HCT116 (cell line): Measurements from ENCODE around the gene DENND10. TPM values are rescaled to one million over a fixed set of nuclear protein-coding genes. Genes with fewer than 3 reads are reported as not detected.

Experiments used
- ATAC-seq: fragments of 200-7000 bp; cut with Tn5 transposase; 2 replicates; pipeline ENCODE4 v1.9.1; 2020; ENCODE audit warnings: mild to moderate bottlenecking, moderate library complexity
- BruUV-seq: library from RNA; stranded (reverse); fragments of 400-500 nt; replicated peaks from 2 replicates; lab custom pipeline; 2021; lab: Mats Ljungman, UMichigan
- CTCF ChIA-PET: fragments of 300-600 bp; sonication (Branson Sonifier 250); formaldehyde crosslinking; loops from one replicate; lab custom pipeline; 2021; ENCODE audit warnings: antibody characterized with exemption; lab: Charles Lee
- POLR2A ChIA-PET: fragments of 300-600, 350-600 bp; sonication (Branson Sonifier 250); formaldehyde crosslinking; loops from one replicate; lab custom pipeline; 2021; ENCODE audit warnings: antibody characterized with exemption; lab: Charles Lee
- RAD21 ChIA-PET, 2 experiments: fragments of 300-600 bp; sonication (Branson Sonifier 250); formaldehyde crosslinking; loops; one replicate each; lab custom pipeline; 2023; ENCODE audit warnings: low total read pairs in 2 of 2; ENCODE audit not compliant: uncharacterized antibody in 2 of 2, unreplicated experiment in 2 of 2, low non-redundant PET in 1 of 2; lab: Charles Lee
- DNase-seq: peaks from one replicate; pipeline ENCODE4 v3.0.0-alpha.2; 2010; ENCODE audit warnings: low read depth, low spot score
- H2AFZ ChIP-seq: fragments of 200-600 bp; shearing (Covaris generic), sonication (generic); 2 replicates; pipeline ENCODE4 v1.6.1; 2017; ENCODE audit warnings: low read depth, mixed run types, mixed read lengths, antibody characterized with exemption, low read length; ENCODE audit not compliant: poor library complexity, severe bottlenecking
- H3K27ac ChIP-seq: 2 replicates; pipeline ENCODE4 v1.5.1; 2012; ENCODE audit warnings: low read depth, low read length
- H3K27me3 ChIP-seq: fragments of 200-600 bp; sonication (generic); 2 replicates; pipeline ENCODE4 v1.6.1; 2016; ENCODE audit warnings: mixed run types, low read length, mixed read lengths; ENCODE audit not compliant: insufficient read depth
- H3K36me3 ChIP-seq, 2 experiments: fragments of 200-500 bp in 1 of 2; fragments of 200-600 bp in 1 of 2; sonication (Bioruptor generic) in 1 of 2; sonication (generic) in 1 of 2; 2 replicates each; pipeline versions ENCODE4 v1.5.1 to v1.6.1; 2014 to 2016; ENCODE audit warnings: low read length in 2 of 2, inconsistent platforms in 1 of 2, mixed read lengths in 1 of 2, mixed run types in 1 of 2; ENCODE audit not compliant: insufficient read depth in 2 of 2, control insufficient read depth in 1 of 2
- H3K4me1 ChIP-seq, 2 experiments: fragments of 200-600 bp in 1 of 2; sonication (generic) in 1 of 2; 2 replicates each; pipeline versions ENCODE4 v1.5.1 to v1.6.1; 2012 to 2017; ENCODE audit warnings: low read length in 2 of 2, inconsistent platforms in 1 of 2, mild to moderate bottlenecking in 1 of 2, mixed read lengths in 1 of 2, mixed run types in 1 of 2, moderate library complexity in 1 of 2; ENCODE audit not compliant: insufficient read depth in 2 of 2, control insufficient read depth in 1 of 2
- H3K4me2 ChIP-seq: fragments of 200-600 bp; sonication (generic); 2 replicates; pipeline ENCODE4 v1.6.1; 2017; ENCODE audit warnings: mixed run types, low read length, mixed read lengths
- H3K4me3 ChIP-seq, 2 experiments: fragments of 200-600 bp in 1 of 2; sonication (generic) in 1 of 2; replicated peaks in 1 of 2; 2 replicates each; pipeline ENCODE4 v1.5.1; 2011 to 2016; ENCODE audit warnings: low read length in 2 of 2, control low read depth in 1 of 2, low read depth in 1 of 2, mild to moderate bottlenecking in 1 of 2, mixed read lengths in 1 of 2, mixed run types in 1 of 2
- H3K79me2 ChIP-seq: fragments of 200-600 bp; sonication (generic); 2 replicates; pipeline ENCODE4 v1.6.1; 2017; ENCODE audit warnings: mild to moderate bottlenecking, mixed run types, low read length, moderate library complexity, mixed read lengths; ENCODE audit not compliant: insufficient read depth
- H3K9ac ChIP-seq: fragments of 200-600 bp; sonication (generic); 2 replicates; pipeline ENCODE4 v1.6.1; 2016; ENCODE audit warnings: low read length, mixed read lengths
- H3K9me2 ChIP-seq: fragments of 200-600 bp; sonication (generic), shearing (Covaris generic); 2 replicates; pipeline ENCODE4 v1.6.1; 2017; ENCODE audit warnings: mixed run types, mild to moderate bottlenecking, moderate library complexity; ENCODE audit not compliant: insufficient read depth
- H3K9me3 ChIP-seq, 2 experiments: fragments of 200-500 bp in 1 of 2; fragments of 200-600 bp in 1 of 2; sonication (Bioruptor generic) in 1 of 2; sonication (generic) in 1 of 2; 2 replicates each; pipeline ENCODE4 v1.6.1; 2014 to 2017; ENCODE audit warnings: low read length in 2 of 2, mixed read lengths in 2 of 2, inconsistent platforms in 1 of 2, low read depth in 1 of 2, mild to moderate bottlenecking in 1 of 2, mixed run types in 1 of 2, moderate library complexity in 1 of 2; ENCODE audit not compliant: control insufficient read depth in 1 of 2, insufficient read depth in 1 of 2
- H4K20me1 ChIP-seq: fragments of 200-600 bp; sonication (generic), shearing (Covaris generic); 2 replicates; pipeline ENCODE4 v1.6.1; 2017; ENCODE audit warnings: mixed run types, mild to moderate bottlenecking, moderate library complexity; ENCODE audit not compliant: insufficient read depth
- CEBPB ChIP-seq: IDR thresholded peaks from 2 replicates; pipeline ENCODE4 v1.6.1; 2012; ENCODE audit warnings: low read depth
- EGR1 ChIP-seq: IDR thresholded peaks from 2 replicates; pipeline ENCODE4 v1.6.1; 2012; ENCODE audit warnings: low read depth
- ELF1 ChIP-seq: IDR thresholded peaks from 2 replicates; pipeline ENCODE4 v1.6.1; 2012; ENCODE audit warnings: low read depth, borderline replicate concordance
- EZH2 ChIP-seq: fragments of 200-600 bp; sonication (generic); IDR thresholded peaks from 2 replicates; pipeline ENCODE4 v1.6.1; 2017; ENCODE audit warnings: antibody characterized with exemption, mixed run types
- EZH2phosphoT487 ChIP-seq: fragments of 200-600 bp; IDR thresholded peaks from 2 replicates; pipeline ENCODE4 v1.6.1; 2018; ENCODE audit warnings: antibody characterized with exemption, borderline replicate concordance
- FOSL1 ChIP-seq: IDR thresholded peaks from 2 replicates; pipeline ENCODE4 v1.6.1; 2012; ENCODE audit warnings: low read depth
- MAX ChIP-seq: IDR thresholded peaks from 2 replicates; pipeline ENCODE4 v1.6.1; 2012
- POLR2A ChIP-seq: IDR thresholded peaks from 2 replicates; pipeline ENCODE4 v1.7.0; 2011; ENCODE audit warnings: borderline replicate concordance; ENCODE audit not compliant: insufficient read depth, insufficient read length; ENCODE audit errors: extremely low read depth
- POLR2AphosphoS5 ChIP-seq: IDR thresholded peaks from 2 replicates; pipeline ENCODE4 v1.6.1; 2011; ENCODE audit warnings: mild to moderate bottlenecking, low read depth, low read length, moderate library complexity
- TCF7L2 ChIP-seq: IDR thresholded peaks from 2 replicates; pipeline ENCODE4 v1.7.0; 2011; ENCODE audit warnings: borderline replicate concordance, inconsistent platforms; ENCODE audit not compliant: insufficient read depth, insufficient read length; ENCODE audit errors: extremely low read depth
- ZBTB33 ChIP-seq: IDR thresholded peaks from 2 replicates; pipeline ENCODE4 v1.6.1; 2011; ENCODE audit warnings: mild to moderate bottlenecking, low read length, moderate library complexity; ENCODE audit not compliant: insufficient replicate concordance; ENCODE audit errors: extremely low read depth
- ZFX ChIP-seq: fragments of 450-650 bp; IDR thresholded peaks from 2 replicates; pipeline ENCODE4 v1.6.1; 2017
- intact Hi-C: fragments of 100-400 bp; cut with micrococcal nuclease; formaldehyde crosslinking; loops from 2 replicates; pipeline ENCODE4 v1.10.0; 2022
- total RNA-seq: library from RNA; stranded (reverse); gene quantifications from one replicate; pipeline ENCODE4 v1.2.1, GENCODE V29; 2021; ENCODE audit not compliant: unreplicated experiment

Gene DENND10
- total RNA-seq, 1 experiment from 2014 or later: 47.5 TPM

GRCh38 chr10:119119400-119119799 is 15.5 kb downstream of the DENND10 start:
- H3K36me3 ChIP-seq: peaks cover 8 to 22% of the 10 kb centered on the region in 2 experiments
- H3K27ac ChIP-seq: no peak overlapping the region
- ChIA-PET CTCF (no interaction called here), POLR2A (no interaction called here), RAD21 (no interaction called here)
- no peak for DNase-seq
- TF ChIP-seq POLR2AphosphoS5 (no peak), MAX (no peak), CEBPB (no peak), ZBTB33 (no peak), EGR1 (no peak), ZFX (no peak), FOSL1 (no peak), EZH2 (no peak), EZH2phosphoT487 (no peak), POLR2A (no peak), ELF1 (no peak), TCF7L2 (no peak)
- H3K9ac ChIP-seq: no peak overlapping the region
- no peak overlapping the region for H3K4me3 ChIP-seq
- intact Hi-C loops: no loop called here
- no peak overlapping the region for H3K4me2 ChIP-seq
- no peaks in the 10 kb centered on the region for H3K9me3 ChIP-seq
- no peaks in the 10 kb centered on the region for H4K20me1 ChIP-seq
- no peaks in the 10 kb centered on the region for H3K79me2 ChIP-seq
- no peaks in the 10 kb centered on the region for H3K9me2 ChIP-seq
- H3K4me1 ChIP-seq: peaks cover 4 to 13% of the 10 kb centered on the region in 2 experiments; a peak in 3 of 4 replicates
- peak; percentile 41; the same call in 1 of the 2 replicates for ATAC-seq
- no TSS peak for BruUV-seq
- H3K27me3 ChIP-seq: no peaks in the 10 kb centered on the region
- no peak overlapping the region for H2AFZ ChIP-seq
